Activated T-helper 2 cell treated with anti-CD3 and anti-CD28 coated beads, Interferon-gamma antibody, Interleukin-2, Interleukin-4, amounts not matched to agents 10 μg/mL and 5 μg/mL and 100 μg/mL, durations not matched to agents 14 hours and 24 hours and 36 hours (primary cell): ENCODE results near the gene CDT1. TPM values are rescaled to one million over a fixed set of nuclear protein-coding genes. Genes with fewer than 3 reads are reported as not detected.

Experiments
- DNase-seq: peaks from one replicate; pipeline ENCODE4 v3.0.0; 2021; ENCODE audit warnings: low spot score
- H3K27ac Mint-ChIP-seq: one replicate; pipeline ENCODE4 v1.8.0; 2021; ENCODE audit warnings: mixed read lengths
- H3K27me3 Mint-ChIP-seq: one replicate; pipeline ENCODE4 v1.8.0; 2021; ENCODE audit warnings: low read depth, mixed read lengths
- H3K36me3 Mint-ChIP-seq: one replicate; pipeline ENCODE4 v1.8.0; 2021; ENCODE audit warnings: low read depth, mixed read lengths
- H3K4me1 Mint-ChIP-seq: one replicate; pipeline ENCODE4 v1.8.0; 2021; ENCODE audit warnings: low read depth, mixed read lengths
- H3K4me3 Mint-ChIP-seq: one replicate; pipeline ENCODE4 v1.8.0; 2021; ENCODE audit warnings: low read depth, mild to moderate bottlenecking, moderate library complexity, mixed read lengths
- H3K9me3 Mint-ChIP-seq: one replicate; pipeline ENCODE4 v1.8.0; 2021; ENCODE audit warnings: mixed read lengths
- intact Hi-C: fragments of 100-400 bp; cut with micrococcal nuclease; formaldehyde crosslinking; loops from one replicate; pipeline ENCODE4 v1.15.1; 2023
- total RNA-seq: library from RNA; stranded (reverse); gene quantifications from 2 replicates; pipeline ENCODE4 v1.2.3, GENCODE V29; 2022

CDT1 gene
- total RNA-seq, 1 donor from 2014 or later: 79.9 TPM

GRCh38 chr16:88851616-88852015 lies 48.0 kb downstream of the CDT1 start:
- Mint-ChIP-seq H3K4me3 (no peak overlapping the region), H3K27ac (no peak overlapping the region), H3K36me3 (no peaks in the 10 kb centered on the region), H3K4me1 (peaks cover 7% of the 10 kb centered on the region), H3K27me3 (no peaks in the 10 kb centered on the region), H3K9me3 (no peaks in the 10 kb centered on the region)
- intact Hi-C loops: no loop called here
- DNase-seq: no peak

- intact Hi-C loops: no loop called here
- Mint-ChIP-seq H3K36me3 (peaks cover 5% of the 10 kb centered on the region), H3K27ac (no peak overlapping the region), H3K4me3 (no peak overlapping the region), H3K27me3 (no peaks in the 10 kb centered on the region), H3K4me1 (peaks cover 14% of the 10 kb centered on the region), H3K9me3 (no peaks in the 10 kb centered on the region)
- DNase-seq: no peak
Observed at GRCh38 chr16:88853325-88853941, 49.8 kb downstream of the CDT1 start.

GRCh38 chr16:88854306-88855111 lies 50.9 kb downstream of the CDT1 start:
- Mint-ChIP-seq H3K27ac (no peak overlapping the region), H3K4me1 (peaks cover 14% of the 10 kb centered on the region), H3K27me3 (no peaks in the 10 kb centered on the region), H3K36me3 (peaks cover 9% of the 10 kb centered on the region), H3K4me3 (peak overlapping the region; percentile 60), H3K9me3 (no peaks in the 10 kb centered on the region)
- intact Hi-C loops: no loop called here
- DNase-seq: no peak

- intact Hi-C loops: no loop called here
- Mint-ChIP-seq H3K27me3 (no peaks in the 10 kb centered on the region), H3K9me3 (no peaks in the 10 kb centered on the region), H3K4me3 (peak overlapping the region; percentile 60), H3K36me3 (peaks cover 9% of the 10 kb centered on the region), H3K27ac (peak overlapping the region; percentile 31), H3K4me1 (peaks cover 14% of the 10 kb centered on the region)
- DNase-seq: no peak
Observed at GRCh38 chr16:88855176-88855575, 51.6 kb downstream of the CDT1 start.

- Mint-ChIP-seq H3K4me3 (peak overlapping the region; percentile 74), H3K27me3 (no peaks in the 10 kb centered on the region), H3K4me1 (peaks cover 14% of the 10 kb centered on the region), H3K36me3 (peaks cover 11% of the 10 kb centered on the region), H3K27ac (no peak overlapping the region), H3K9me3 (no peaks in the 10 kb centered on the region)
- no peak for DNase-seq
- intact Hi-C loops: loop anchor here (2.0 kb wide), 1 partner anchor 43 kb away; no protein-coding TSS in a partner anchor
Observed at GRCh38 chr16:88855736-88856121, 52.1 kb downstream of the CDT1 start.

- Mint-ChIP-seq H3K27me3 (no peaks in the 10 kb centered on the region), H3K36me3 (peaks cover 15% of the 10 kb centered on the region), H3K4me3 (peak overlapping the region; percentile 97), H3K27ac (no peak overlapping the region), H3K9me3 (no peaks in the 10 kb centered on the region), H3K4me1 (peaks cover 14% of the 10 kb centered on the region)
- no peak for DNase-seq
- intact Hi-C loops: loop anchor here (2.0 kb wide), 1 partner anchor 43 kb away; no protein-coding TSS in a partner anchor
Observed at GRCh38 chr16:88856122-88856827, 52.7 kb downstream of the CDT1 start.

GRCh38 chr16:88856828-88857727 lies 53.5 kb downstream of the CDT1 start, which contains the start of the genes GALNS and TRAPPC2L:
Gene GALNS (minus strand): TSS chr16:88856947. CDS start chr16:88856877, 70 bp downstream.
Gene TRAPPC2L (plus strand): TSS chr16:88857127. CDS start chr16:88857151, 24 bp downstream.
- peak within 1 kb of the TSS; percentile 88 for H3K27ac Mint-ChIP-seq

GRCh38 chr16:88857728-88858339 lies 54.2 kb downstream of the CDT1 start:
- Mint-ChIP-seq H3K27ac (peak overlapping the region; percentile 88), H3K4me3 (peak overlapping the region; percentile 97), H3K9me3 (no peaks in the 10 kb centered on the region), H3K27me3 (no peaks in the 10 kb centered on the region), H3K4me1 (peaks cover 14% of the 10 kb centered on the region), H3K36me3 (peaks cover 15% of the 10 kb centered on the region)
- peak; percentile 72 for DNase-seq
- intact Hi-C loops: loop anchor here (1.0 to 2.0 kb wide), 2 partner anchors 45 to 121 kb away; no protein-coding TSS in a partner anchor

More at GRCh38 chr16:88856828-88857727, 53.5 kb downstream of the CDT1 start, which contains the start of the genes GALNS and TRAPPC2L:
- DNase-seq: peak; percentile 97
- H3K36me3 Mint-ChIP-seq: peaks cover 15% of the 10 kb centered on the region
- peak within 1 kb of the TSS; percentile 97 for H3K4me3 Mint-ChIP-seq
- no peaks in the 10 kb centered on the region for H3K27me3 Mint-ChIP-seq
- H3K4me1 Mint-ChIP-seq: peaks cover 14% of the 10 kb centered on the region
- intact Hi-C loops: loop anchor here (1.0 to 2.0 kb wide), 2 partner anchors 44 to 120 kb away; no protein-coding TSS in a partner anchor
- H3K9me3 Mint-ChIP-seq: no peaks in the 10 kb centered on the region

Other genes with a start within 250 kb of the CDT1 start
- 93.9 and 101 TPM in 2 replicates for gene ZC3H18, start 233.4 kb upstream of the CDT1 start, total RNA-seq
- not detected in 2 replicates for gene IL17C, start 165.2 kb upstream of the CDT1 start, total RNA-seq
- gene CYBA, start 152.7 kb upstream of the CDT1 start, total RNA-seq: 233 and 242 TPM in 2 replicates
- 132 and 137 TPM in 2 replicates for gene MVD, start 140.7 kb upstream of the CDT1 start, total RNA-seq
- 2.0 and 2.3 TPM in 2 replicates for gene SNAI3, start 117.3 kb upstream of the CDT1 start, total RNA-seq
- 39.9 and 52.1 TPM in 2 replicates for gene RNF166, start 97.4 kb upstream of the CDT1 start, total RNA-seq
- gene CTU2, start 97.3 kb upstream of the CDT1 start, total RNA-seq: 43.8 and 43.9 TPM in 2 replicates
- 240 and 255 TPM in 2 replicates for gene PIEZO1, start 18.6 kb upstream of the CDT1 start, total RNA-seq
- 294 and 300 TPM in 2 replicates for gene APRT, start 8.1 kb downstream of the CDT1 start, total RNA-seq
- gene GALNS, start 53.2 kb downstream of the CDT1 start, total RNA-seq: 26.1 and 27.8 TPM in 2 replicates
- gene TRAPPC2L, start 53.3 kb downstream of the CDT1 start, total RNA-seq: 56.5 and 57.5 TPM in 2 replicates
- not detected in 2 replicates for gene PABPN1L, start 62.9 kb downstream of the CDT1 start, total RNA-seq
- 0.23 and 0.30 TPM in 2 replicates for gene CBFA2T3, start 173.4 kb downstream of the CDT1 start, total RNA-seq